Hematopoietic multipotent progenitor cell treated with erythropoietin and hydrocortisone succinate and interleukin-3 and kit ligand, for 4 days (in vitro differentiated cells): ENCODE results near the gene DOK4.
"Not testable (repeated sequence)": the region's sequence is repeated elsewhere in the genome, so short reads cannot be mapped to it uniquely, and the experiment has no call there.

ENCODE experiments used
- DNase-seq: peaks from one replicate; pipeline ENCODE4 v3.0.0-alpha.2; 2015

The DOK4 gene

GRCh38 chr16:57439947-57440346 is 46.3 kb downstream of the DOK4 start:
- not testable (repeated sequence) for DNase-seq

GRCh38 chr16:57435838-57436237 is 50.5 kb downstream of the DOK4 start:
- no peak for DNase-seq

DNA sequence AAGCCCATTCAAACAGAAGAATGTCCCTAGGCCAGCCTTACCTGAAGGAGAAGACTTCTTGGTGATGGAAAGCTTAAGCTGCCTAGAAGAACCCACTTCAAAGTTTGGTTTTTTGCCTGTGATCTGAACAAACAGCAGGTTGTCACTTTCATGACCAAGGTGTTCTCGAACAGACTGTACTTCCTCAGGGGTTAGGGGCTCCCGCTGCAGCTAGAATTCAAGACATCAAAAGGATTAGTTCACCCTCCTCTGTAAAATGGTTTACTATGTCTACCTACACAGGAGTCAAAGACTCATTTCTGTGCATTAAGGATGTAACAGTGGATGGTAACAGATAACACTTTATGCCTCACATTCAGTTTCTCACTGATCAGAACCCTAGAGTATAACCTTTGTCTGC is 52.3 kb downstream of the DOK4 start:
- DNase-seq = no peak

- no peak for DNase-seq
Observed at GRCh38 chr16:57432989-57433388, 53.3 kb downstream of the DOK4 start.

GRCh38 chr16:57432505-57432904 is 53.8 kb downstream of the DOK4 start:
- DNase-seq = no peak

DNA sequence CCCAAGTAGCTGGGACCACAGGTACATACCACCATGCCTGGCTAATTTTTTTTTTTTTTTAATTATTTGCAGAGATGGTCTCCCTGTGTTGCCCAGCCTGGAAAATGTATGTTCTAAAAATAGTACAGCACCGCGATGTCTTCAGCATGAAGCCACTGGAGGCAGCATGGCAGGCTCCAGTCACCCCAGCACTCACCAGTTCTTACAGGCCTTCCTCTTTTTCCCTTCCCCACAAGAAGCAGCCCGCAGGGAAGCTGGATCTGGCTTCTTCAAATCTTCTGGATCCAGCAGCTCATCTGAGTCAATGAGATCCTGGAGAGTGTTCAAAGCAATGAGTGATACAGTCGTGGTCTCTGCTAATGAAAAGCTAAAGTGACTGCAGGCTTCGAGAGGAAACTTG is 55.3 kb downstream of the DOK4 start:
- DNase-seq = no peak

DNA sequence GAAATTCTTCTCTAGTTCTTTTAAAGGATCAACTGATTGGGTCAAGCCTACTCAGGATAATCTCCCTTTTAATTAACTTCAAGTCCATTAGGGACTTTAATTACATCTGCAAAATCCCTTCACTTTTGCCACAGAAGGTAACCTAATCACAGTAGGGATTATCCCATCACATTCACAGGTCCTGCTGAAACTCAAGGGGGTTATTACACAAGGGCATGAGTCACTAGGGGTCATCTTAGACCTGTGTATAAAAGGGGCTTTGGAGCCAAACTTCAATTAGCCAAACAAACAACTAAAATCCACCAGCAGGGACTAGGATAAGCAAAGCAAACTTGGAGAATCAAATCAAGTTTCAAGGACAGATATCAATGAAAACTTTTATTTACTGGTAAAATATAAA is 58.5 kb downstream of the DOK4 start:
- DNase-seq = no peak

- no peak for DNase-seq
Observed at GRCh38 chr16:57427307-57427706, 59.0 kb downstream of the DOK4 start.

DNA sequence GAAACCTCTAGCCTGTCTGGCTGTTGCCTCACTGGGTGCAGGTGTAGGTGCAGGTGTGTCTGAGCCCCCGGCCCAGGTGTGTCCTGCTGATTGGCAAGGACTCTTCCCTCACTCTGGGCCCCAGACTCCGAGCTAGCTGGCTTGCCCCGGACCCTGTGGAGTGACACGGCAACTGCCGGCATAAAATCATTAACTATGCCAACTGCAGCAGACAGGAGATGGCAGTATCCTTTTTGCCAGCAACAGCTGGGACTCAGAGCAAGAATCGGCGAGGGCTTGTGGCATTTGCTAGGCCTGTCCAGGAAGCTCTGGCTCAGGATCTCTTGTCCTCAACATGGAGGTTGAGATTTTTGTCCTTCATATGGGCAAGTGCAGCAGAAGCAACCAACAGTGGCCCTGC is 59.9 kb downstream of the DOK4 start:
- DNase-seq = no peak

DNA sequence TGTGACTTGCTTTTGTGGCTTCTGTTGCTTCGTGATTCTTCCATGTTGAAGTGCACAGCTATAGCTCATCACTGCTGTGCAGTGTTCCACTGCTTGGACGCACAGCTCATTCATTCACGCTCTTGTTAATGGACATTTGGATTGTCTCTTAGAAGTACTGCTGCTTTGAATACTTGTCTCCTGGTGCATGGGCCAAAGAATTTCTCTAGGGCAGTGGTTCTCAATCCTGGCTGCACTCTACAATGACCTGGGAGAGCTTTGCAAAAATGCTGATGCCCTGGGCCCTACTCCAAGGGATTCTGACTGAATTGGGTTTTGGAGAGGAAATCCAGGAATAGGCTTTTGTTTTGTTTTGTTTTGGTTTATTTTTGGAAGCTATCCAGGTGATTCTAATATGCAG is 61.7 kb downstream of the DOK4 start:
- no peak for DNase-seq

DNA sequence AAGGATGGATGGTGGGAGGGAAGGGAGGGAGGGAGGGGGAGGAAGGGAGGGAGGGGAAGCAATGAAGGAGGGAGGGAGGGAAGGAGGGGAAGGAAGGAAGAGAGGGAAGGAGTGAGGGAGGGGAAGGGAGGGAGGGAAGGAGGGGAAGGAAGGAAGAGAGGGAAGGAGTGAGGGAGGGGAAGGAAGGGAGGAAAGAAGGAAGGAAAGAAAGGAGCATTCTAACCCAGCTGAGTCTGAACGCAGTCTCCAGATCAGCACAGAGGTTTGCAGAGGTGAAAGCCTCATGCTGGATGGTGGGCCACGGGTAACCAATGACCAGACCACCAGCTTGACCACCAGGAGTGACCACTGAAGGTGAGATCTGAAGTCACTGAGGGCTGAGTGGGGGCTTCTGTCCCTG is 63.1 kb downstream of the DOK4 start:
- no peak for DNase-seq

- DNase-seq = peak; percentile 72
Observed at GRCh38 chr16:57422026-57422944, 64.0 kb downstream of the DOK4 start.
